Endothelial cell of hepatic sinusoid (primary cell): ENCODE results near the gene AK1.
"Not testable (repeated sequence)": the region's sequence is repeated elsewhere in the genome, so short reads cannot be mapped to it uniquely, and the experiment has no call there.

ENCODE experiments used
- in situ Hi-C: cut with HindIII; loops from 2 replicates; pipeline ENCODE4 v1.10.0; 2017; ENCODE audit warnings: low sequenced_read_pairs

Gene AK1

DNA sequence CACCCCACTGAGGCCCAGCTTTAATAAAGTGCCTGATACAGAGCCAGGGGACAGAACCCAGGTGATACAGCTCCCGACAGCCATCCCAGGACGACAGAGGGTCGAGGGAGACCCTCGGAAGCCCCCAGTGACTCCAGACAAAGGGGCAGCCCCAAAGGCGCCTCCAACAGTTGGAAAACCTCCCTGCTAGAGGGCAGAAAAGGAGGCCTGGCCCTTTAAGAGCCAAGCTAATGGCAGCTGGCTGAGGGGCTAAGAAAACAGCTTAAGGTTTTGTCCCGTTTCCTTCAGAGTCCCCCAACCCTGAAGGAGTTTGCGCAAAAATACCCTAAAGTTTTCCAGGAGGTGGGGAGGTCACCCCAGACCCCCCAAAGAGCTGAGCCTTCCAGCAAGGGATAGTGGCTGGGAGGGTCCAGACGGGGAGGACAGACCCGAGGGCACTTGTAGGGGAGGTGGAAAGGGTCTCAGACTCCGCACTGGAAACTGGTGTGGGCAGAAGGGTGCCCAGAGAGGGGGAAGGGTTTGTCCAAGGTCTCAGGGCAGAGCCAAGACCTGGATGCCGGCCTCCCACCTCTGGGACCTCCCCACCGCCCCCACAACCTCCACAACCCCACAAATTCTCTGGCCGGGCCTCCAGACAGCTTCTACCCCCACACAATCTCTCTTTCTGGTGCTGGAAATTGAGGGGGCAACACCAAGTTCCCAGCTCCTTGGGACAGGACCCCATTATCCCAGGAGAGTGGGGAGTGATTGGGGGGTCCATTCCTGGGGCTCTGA, 8.2 kb upstream of the AK1 start:
- in situ Hi-C loops = no loop called here

- in situ Hi-C loops = no loop called here
Observed at GRCh38 chr9:127884976-127885490, 7.6 kb upstream of the AK1 start.

GRCh38 chr9:127884427-127884911, 7.0 kb upstream of the AK1 start:
- in situ Hi-C loops = no loop called here

DNA sequence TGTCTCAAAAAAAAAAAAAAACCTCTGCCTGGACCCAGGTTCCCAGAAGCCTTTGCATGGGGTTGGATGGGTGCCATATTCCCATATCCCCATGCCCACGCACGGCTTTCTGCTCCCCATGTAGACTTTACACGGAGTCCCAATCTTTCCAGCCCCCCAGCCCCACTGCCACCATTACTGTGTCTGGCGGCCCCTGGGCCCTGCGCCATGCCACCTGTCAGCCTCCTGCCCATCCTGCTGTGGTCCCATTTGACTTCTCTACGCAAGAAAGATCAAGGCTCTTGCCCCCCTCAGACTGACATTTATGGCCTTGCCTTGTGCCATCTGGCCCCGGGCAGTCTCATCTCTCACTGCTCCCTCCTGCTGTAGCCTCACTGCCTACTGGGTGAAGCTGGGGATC, 6.5 kb upstream of the AK1 start:
- in situ Hi-C loops = no loop called here

DNA sequence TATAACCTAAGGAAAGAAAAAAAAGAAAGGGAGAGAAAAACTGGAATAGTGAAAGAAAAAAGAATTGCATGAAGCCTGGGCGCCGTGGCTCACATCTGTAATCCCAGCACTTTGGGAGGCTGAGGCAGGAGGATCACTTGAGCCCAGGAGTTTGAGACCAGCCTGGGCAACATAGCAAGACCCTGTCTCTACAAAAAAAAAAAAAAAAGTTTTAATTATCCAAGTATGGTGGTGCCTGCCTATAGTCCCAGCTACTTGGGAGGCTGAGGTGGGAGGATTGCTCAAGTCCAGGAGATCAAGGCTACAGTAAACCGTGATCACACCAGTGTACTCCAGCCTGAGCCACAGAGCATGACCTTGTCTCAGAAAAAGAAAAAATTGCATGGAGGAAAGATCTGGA, 4.2 kb upstream of the AK1 start:
- in situ Hi-C loops = not testable (repeated sequence)

- in situ Hi-C loops = no loop called here
Observed at GRCh38 chr9:127880143-127880542, 2.7 kb upstream of the AK1 start.

DNA sequence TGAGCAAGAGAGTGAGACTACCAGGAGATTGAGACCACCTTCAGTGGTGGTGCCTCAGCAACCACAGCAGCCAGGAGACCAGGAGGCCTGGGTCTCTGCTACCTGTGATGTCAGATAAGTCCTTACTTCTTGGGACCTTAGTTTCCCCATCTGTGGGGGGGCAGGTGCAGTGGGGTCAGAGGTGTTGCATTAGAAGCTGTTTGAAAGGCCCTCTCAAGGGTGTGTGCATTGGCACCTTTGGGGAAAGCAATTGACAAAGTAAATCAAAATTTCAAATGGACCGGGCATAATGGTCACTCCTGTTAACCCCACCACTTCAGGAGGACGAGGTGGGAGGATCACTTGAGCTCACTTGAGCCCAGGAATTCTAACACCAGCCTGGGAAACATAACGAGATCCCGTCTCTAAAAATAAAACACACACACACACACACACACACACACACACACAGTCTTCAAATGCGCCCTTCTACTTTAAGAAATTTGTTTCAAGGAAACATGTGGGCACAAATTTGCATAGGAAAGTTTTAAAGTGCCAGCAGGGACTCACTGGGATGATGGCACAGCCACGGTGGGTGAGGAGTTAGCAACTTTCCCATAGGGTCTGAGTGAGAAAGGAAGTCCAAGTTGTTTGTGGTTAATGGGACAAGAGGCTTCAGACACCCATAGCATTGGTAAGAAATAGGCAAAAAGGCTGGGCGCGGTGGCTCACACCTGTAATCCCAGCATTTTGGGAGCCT, 1.3 kb upstream of the AK1 start:
- in situ Hi-C loops = no loop called here

GRCh38 chr9:127878001-127878651, 651 bp upstream of the AK1 start:
- in situ Hi-C loops = no loop called here

DNA sequence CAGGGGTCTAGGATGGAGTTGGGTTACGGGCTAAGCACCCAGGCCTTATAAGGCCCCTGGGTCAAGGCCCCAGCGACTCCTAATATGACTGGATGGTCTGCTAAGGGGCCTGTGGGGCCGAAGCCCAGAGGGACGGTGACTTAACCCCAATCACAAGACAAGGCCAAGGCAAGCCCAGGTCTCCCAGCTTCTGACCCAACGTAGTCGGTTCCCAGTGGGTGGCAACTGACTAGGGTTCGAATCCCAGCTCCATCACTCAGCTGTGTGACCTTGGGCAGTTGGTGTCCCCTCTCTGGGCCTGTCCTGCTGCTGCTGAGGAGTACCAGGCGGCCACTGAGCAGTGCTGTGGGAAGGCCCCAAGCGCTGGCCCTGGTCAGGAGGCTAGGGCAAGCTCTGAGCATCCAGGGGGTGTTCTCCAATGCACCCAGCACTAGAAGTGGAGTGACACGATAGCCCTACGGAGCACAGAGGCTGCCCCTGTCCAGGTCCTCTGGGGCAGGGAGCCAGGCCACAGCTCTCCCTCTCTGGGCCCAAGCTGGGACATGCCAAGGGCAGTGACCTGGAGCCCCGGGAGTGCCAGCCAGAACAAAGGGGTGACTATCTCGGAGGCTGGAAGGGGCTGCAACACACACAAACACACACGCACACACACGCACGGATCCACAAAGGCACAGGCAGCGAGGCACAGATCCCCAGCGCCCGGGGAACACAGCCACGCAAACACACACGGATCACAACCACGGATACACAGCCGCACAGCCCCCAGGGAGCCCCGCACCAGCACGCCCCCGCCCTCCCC, 512 bp downstream of the AK1 start:
- in situ Hi-C loops = no loop called here

DNA sequence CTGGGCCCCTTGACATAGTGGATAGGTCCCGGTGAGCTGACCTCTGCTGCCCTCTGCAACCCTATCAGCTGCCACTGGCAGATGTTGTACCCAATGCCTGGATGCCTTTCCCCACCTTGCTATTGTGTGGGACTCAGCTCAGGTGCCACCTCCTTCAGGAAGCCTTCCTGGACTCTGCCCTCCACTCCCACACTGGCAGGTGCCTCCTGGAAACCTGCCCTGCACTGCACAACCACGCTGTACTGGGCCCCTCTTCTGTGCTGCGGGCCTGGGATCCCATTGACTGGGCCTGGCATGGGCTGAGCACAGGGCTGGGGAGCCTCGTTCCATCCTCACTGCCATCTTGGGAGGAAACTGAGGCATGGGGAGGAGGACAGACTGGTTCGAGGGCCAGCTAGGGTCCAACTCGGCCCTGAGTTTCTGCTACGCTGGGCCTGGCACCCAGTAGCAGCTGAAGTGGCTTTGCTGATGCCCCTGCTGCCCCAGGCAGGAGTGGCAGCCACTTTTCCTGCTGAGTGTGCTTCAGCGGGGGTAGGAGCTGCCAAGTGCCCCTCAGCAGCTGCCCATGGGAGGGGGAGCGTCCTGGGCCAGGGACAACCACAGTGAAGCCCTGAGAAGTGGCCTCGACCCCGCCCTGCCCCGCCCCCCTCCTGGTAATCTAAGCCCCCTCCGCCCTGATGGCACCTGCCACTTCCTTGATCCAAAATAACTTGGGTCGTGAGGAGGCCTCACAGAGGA, 1.3 kb downstream of the AK1 start:
- in situ Hi-C loops = no loop called here

DNA sequence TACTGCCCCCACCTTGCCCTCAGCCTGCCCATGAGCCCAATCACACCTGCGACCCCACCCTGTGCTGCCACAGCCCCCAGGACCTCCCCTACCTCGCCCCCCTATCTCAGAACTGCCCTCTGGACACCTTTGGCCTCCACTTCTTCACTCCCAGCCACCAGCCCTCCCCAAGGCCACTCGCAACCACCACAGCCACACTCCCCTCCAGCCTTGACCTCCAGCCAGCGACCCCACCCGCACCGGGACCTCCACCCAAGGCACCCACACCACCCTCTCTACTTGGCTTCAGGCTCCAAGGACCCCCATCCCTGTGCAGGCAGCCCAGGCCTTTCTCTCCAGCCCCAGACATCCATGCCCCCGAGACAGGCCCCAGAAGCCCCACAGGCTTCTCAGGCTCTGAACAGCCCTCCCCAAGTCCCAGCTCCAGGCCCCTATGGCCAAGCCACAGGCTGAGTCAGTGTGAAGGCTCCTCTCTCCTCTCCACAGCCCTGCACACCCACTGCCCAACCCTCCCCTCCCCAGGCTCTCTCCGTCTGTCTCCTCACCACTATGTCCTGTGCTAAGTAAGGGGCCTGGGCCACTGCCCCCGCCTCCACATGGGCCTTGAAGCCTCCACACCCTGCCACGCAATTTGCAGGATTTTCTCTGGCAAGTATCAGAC, 2.0 kb downstream of the AK1 start:
- in situ Hi-C loops = no loop called here

GRCh38 chr9:127874301-127875221, 2.9 kb downstream of the AK1 start:
- in situ Hi-C loops = loop anchor here (5.0 to 25.0 kb wide), 2 partner anchors 57 to 112 kb away; no protein-coding TSS in a partner anchor

DNA sequence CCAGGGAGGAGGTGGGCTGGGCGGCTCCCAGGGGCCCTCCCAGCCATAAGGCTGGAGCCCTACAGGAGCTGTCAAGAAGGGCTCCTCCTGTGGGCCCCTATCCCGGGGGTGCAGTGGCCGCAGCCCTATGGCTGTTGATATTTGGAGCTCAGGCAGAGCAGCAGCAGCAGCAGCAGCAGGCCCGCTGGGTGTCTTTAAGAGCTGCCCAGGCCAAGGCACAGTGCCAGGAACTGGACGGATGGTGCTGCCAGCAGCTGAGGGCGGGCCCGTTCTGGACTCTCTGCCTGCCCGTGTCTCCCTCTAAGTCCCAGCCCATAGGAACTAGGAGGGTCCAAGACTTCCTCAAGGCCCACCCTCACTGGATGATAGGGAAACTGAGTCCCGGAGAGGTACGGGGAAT, 3.6 kb downstream of the AK1 start:
- in situ Hi-C loops = loop anchor here (5.0 to 25.0 kb wide), 2 partner anchors 57 to 112 kb away; no protein-coding TSS in a partner anchor

GRCh38 chr9:127873223-127873691, 4.2 kb downstream of the AK1 start:
- in situ Hi-C loops = loop anchor here (5.0 to 25.0 kb wide), 2 partner anchors 56 to 111 kb away; no protein-coding TSS in a partner anchor

GRCh38 chr9:127872369-127873222, 4.9 kb downstream of the AK1 start:
- in situ Hi-C loops = loop anchor here (5.0 to 25.0 kb wide), 2 partner anchors 55 to 110 kb away; no protein-coding TSS in a partner anchor

DNA sequence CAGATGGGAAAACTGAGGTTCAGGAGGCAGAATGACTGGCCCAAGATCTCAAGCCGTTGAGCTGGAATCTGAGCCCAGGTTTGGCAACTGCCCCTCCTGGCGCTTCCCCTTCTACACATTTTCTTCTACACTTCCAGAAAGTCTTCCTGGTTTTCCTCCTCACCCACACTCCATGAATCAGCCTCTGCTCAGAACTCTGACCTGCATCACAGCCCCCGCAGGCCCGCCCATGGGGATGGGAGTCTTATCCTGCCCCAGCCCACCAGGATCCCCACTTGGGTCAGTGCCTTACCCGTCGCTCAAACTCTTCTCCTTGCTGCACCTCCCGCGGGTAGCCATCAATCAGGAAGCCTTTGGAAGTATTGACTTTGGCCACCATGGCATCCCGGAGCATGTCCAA, 5.9 kb downstream of the AK1 start:
- in situ Hi-C loops = loop anchor here (5.0 to 25.0 kb wide), 2 partner anchors 54 to 109 kb away; no protein-coding TSS in a partner anchor

GRCh38 chr9:127870887-127871286, 6.6 kb downstream of the AK1 start:
- in situ Hi-C loops = loop anchor here (5.0 to 25.0 kb wide), 2 partner anchors 54 to 109 kb away; no protein-coding TSS in a partner anchor
